NAMALWA (cell line): ENCODE data around the gene OGA.

ENCODE experiments used
- DNase-seq: peaks from one replicate; pipeline ENCODE4 v3.0.0-alpha.2; 2015; ENCODE audit warnings: low spot score

OGA gene

GRCh38 chr10:101818119-101818871, at the start of gene OGA:
TSS of gene OGA (minus strand) at chr10:101818444. CDS start at chr10:101818022, 422 bp downstream.
- peak; percentile 100 for DNase-seq

GRCh38 chr10:101867931-101868330, 49.7 kb upstream of the OGA start:
- no peak for DNase-seq

GRCh38 chr10:101859530-101859929, 41.3 kb upstream of the OGA start:
- no peak for DNase-seq

GRCh38 chr10:101858723-101859500, 40.7 kb upstream of the OGA start:
- no peak for DNase-seq

- DNase-seq: no peak
Observed at GRCh38 chr10:101857802-101858476, 39.7 kb upstream of the OGA start.

- DNase-seq: no peak
Observed at GRCh38 chr10:101856626-101857025, 38.4 kb upstream of the OGA start.

- DNase-seq: no peak
Observed at GRCh38 chr10:101851411-101852116, 33.3 kb upstream of the OGA start.

- DNase-seq: no peak
Observed at GRCh38 chr10:101850749-101851148, 32.5 kb upstream of the OGA start.

GRCh38 chr10:101848894-101849351, 30.7 kb upstream of the OGA start:
- DNase-seq: no peak

GRCh38 chr10:101848408-101848807, 30.2 kb upstream of the OGA start:
- no peak for DNase-seq

- no peak for DNase-seq
Observed at GRCh38 chr10:101845893-101846292, 27.6 kb upstream of the OGA start.

GRCh38 chr10:101843032-101844021, 25.1 kb upstream of the OGA start, which contains the start of gene KCNIP2:
TSS of gene KCNIP2 (minus strand) at chr10:101843800. CDS start at chr10:101843568, 232 bp downstream.
- DNase-seq: peak; percentile 84

- no peak for DNase-seq
Observed at GRCh38 chr10:101841826-101842225, 23.6 kb upstream of the OGA start.

- peak; percentile 89 for DNase-seq
Observed at GRCh38 chr10:101840741-101841453, 22.7 kb upstream of the OGA start.

- DNase-seq: peak; percentile 58
Observed at GRCh38 chr10:101840102-101840684, 21.9 kb upstream of the OGA start.

GRCh38 chr10:101839416-101840063, 21.3 kb upstream of the OGA start:
- DNase-seq: peak; percentile 67

GRCh38 chr10:101839002-101839401, 20.8 kb upstream of the OGA start:
- no peak for DNase-seq

GRCh38 chr10:101838416-101838970, 20.2 kb upstream of the OGA start:
- no peak for DNase-seq

- DNase-seq: no peak
Observed at GRCh38 chr10:101837748-101838147, 19.5 kb upstream of the OGA start.
